Suprapubic skin (tissue), 4 donors: ENCODE data around the gene KLHL25.

Experiments used
- EP300 ChIP-seq: sonication (generic); formaldehyde crosslinking; IDR thresholded peaks from one replicate; pipeline ENCODE4 v1.6.1; 2017; ENCODE audit warnings: antibody characterized with exemption
- POLR2A ChIP-seq, 2 donors: fragments of 450-650 bp; IDR thresholded peaks; one replicate each; pipeline ENCODE4 v1.6.1; 2017; ENCODE audit warnings: antibody characterized with exemption in 2 of 2, mild to moderate bottlenecking in 2 of 2, moderate library complexity in 2 of 2
- POLR2AphosphoS5 ChIP-seq, 3 donors: sonication (generic); formaldehyde crosslinking; IDR thresholded peaks; one replicate each; pipeline ENCODE4 v1.6.1; 2017; ENCODE audit warnings: antibody characterized with exemption in 3 of 3
- TF ChIP-seq, protein P1 (sequence below), 2 donors: fragments of 200-600 bp in 1 of 2; fragments of 450-650 bp in 1 of 2; sonication (generic) in 1 of 2; IDR thresholded peaks; one replicate each; pipeline ENCODE4 v1.5.1; 2016 to 2019; ENCODE audit warnings: antibody characterized with exemption in 2 of 2, mild to moderate bottlenecking in 1 of 2, moderate library complexity in 1 of 2

DNA sequence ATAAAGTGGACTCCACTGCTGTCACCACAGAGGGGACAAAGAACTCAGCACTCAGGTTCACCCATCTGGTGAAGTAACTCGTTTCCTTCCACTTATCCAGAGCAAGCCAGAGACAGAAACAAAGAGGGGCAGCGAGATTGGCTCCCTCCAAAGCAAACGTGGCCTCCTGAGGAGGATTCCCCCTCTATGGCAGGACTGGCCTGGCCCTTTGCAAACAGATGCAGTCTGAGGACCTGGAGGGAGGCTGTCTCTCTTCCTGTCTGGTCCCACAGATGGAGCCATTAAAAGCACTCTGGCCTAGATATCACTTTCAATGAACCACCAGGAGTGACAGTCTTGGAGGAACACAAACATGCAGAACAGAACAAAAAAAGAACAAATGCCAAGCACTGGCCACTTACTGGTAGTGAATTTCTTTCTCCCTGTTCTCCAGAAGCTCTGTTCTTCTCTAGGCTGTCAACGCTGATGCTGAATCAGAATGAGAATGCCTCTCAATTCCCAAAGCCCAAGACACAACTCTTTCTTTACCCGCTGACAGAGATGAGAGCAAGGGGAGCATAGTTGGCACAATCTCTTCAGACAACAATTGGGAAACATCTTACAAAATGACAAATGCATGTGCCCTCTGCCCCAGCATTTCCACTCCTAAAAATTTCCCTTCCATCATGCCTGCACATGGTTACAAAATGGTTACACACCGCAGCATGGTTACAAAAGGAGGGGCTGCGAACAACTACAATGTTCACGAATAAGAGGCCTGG is 14.3 kb downstream of the KLHL25 start:
- TF ChIP-seq POLR2A (IDR thresholded peaks at IDR 0.05), result no peak
- TF ChIP-seq, protein P1, sequence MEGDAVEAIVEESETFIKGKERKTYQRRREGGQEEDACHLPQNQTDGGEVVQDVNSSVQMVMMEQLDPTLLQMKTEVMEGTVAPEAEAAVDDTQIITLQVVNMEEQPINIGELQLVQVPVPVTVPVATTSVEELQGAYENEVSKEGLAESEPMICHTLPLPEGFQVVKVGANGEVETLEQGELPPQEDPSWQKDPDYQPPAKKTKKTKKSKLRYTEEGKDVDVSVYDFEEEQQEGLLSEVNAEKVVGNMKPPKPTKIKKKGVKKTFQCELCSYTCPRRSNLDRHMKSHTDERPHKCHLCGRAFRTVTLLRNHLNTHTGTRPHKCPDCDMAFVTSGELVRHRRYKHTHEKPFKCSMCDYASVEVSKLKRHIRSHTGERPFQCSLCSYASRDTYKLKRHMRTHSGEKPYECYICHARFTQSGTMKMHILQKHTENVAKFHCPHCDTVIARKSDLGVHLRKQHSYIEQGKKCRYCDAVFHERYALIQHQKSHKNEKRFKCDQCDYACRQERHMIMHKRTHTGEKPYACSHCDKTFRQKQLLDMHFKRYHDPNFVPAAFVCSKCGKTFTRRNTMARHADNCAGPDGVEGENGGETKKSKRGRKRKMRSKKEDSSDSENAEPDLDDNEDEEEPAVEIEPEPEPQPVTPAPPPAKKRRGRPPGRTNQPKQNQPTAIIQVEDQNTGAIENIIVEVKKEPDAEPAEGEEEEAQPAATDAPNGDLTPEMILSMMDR (IDR thresholded peaks at IDR 0.05), result no peak
- TF ChIP-seq EP300, result no peak
- TF ChIP-seq POLR2AphosphoS5 (IDR thresholded peaks at IDR 0.05), result no peak
